H9 (cell line): ENCODE data around the gene ATG9B. TPM values are rescaled to one million over a fixed set of nuclear protein-coding genes. Genes with fewer than 3 reads are reported as not detected.

ENCODE experiments used
- DNase-seq: peaks from one replicate; pipeline ENCODE4 v3.0.0-alpha.2; 2017
- H2AFZ ChIP-seq: one replicate; pipeline ENCODE4 v1.6.1; 2013; ENCODE audit warnings: mild to moderate bottlenecking, low read length, control low read depth, moderate library complexity
- H2AK5ac ChIP-seq: 2 replicates; pipeline ENCODE4 v1.6.1; 2013; ENCODE audit warnings: low read length, control low read depth, mixed read lengths; ENCODE audit not compliant: insufficient read length
- H2BK120ac ChIP-seq: one replicate; pipeline ENCODE4 v1.6.1; 2013; ENCODE audit warnings: low read depth, mild to moderate bottlenecking, low read length, control low read depth, inconsistent platforms; ENCODE audit not compliant: poor library complexity, severe bottlenecking
- H2BK12ac ChIP-seq: 2 replicates; pipeline ENCODE4 v1.6.1; 2013; ENCODE audit warnings: low read length, control low read depth, mixed read lengths, low read depth; ENCODE audit not compliant: insufficient read length
- H2BK15ac ChIP-seq: 2 replicates; pipeline ENCODE4 v1.6.1; 2013; ENCODE audit warnings: low read depth, low read length, control low read depth
- H2BK20ac ChIP-seq: one replicate; pipeline ENCODE4 v1.6.1; 2013; ENCODE audit warnings: low read depth, mild to moderate bottlenecking, low read length, control low read depth, inconsistent platforms; ENCODE audit not compliant: poor library complexity, severe bottlenecking
- H2BK5ac ChIP-seq: 2 replicates; pipeline ENCODE4 v1.6.1; 2013; ENCODE audit warnings: low read length, control low read depth, mixed read lengths; ENCODE audit not compliant: insufficient read length
- H3K14ac ChIP-seq: 2 replicates; pipeline ENCODE4 v1.6.1; 2013; ENCODE audit warnings: low read length, control low read depth; ENCODE audit not compliant: insufficient read depth
- H3K18ac ChIP-seq: 2 replicates; pipeline ENCODE4 v1.6.1; 2013; ENCODE audit warnings: low read depth, mild to moderate bottlenecking, mixed read lengths, low read length, control low read depth; ENCODE audit not compliant: insufficient read length
- H3K23ac ChIP-seq: 2 replicates; pipeline ENCODE4 v1.6.1; 2013; ENCODE audit warnings: low read length, control low read depth, mixed read lengths, low read depth; ENCODE audit not compliant: insufficient read length
- H3K23me2 ChIP-seq: 2 replicates; pipeline ENCODE4 v1.6.1; 2013; ENCODE audit warnings: low read depth, mild to moderate bottlenecking, mixed read lengths, low read length, control low read depth; ENCODE audit not compliant: insufficient read length, poor library complexity, severe bottlenecking
- H3K27ac ChIP-seq: 2 replicates; pipeline ENCODE4 v1.5.1; 2013; ENCODE audit warnings: low read length, control low read depth, mixed read lengths, low read depth; ENCODE audit not compliant: insufficient read length
- H3K27me3 ChIP-seq: 2 replicates; pipeline ENCODE4 v1.6.1; 2013; ENCODE audit warnings: low read length, control low read depth, inconsistent platforms; ENCODE audit not compliant: insufficient read depth
- H3K4ac ChIP-seq: 2 replicates; pipeline ENCODE4 v1.6.1; 2013; ENCODE audit warnings: low read depth, mild to moderate bottlenecking, control low read depth, inconsistent platforms, low read length, moderate library complexity
- H3K4me1 ChIP-seq: 2 replicates; pipeline ENCODE4 v1.6.1; 2013; ENCODE audit warnings: low read length, control low read depth, inconsistent platforms; ENCODE audit not compliant: insufficient read depth
- H3K4me2 ChIP-seq: 2 replicates; pipeline ENCODE4 v1.6.1; 2013; ENCODE audit warnings: low read length, control low read depth, mixed read lengths; ENCODE audit not compliant: insufficient read length, insufficient read depth
- H3K56ac ChIP-seq: 2 replicates; pipeline ENCODE4 v1.6.1; 2013; ENCODE audit warnings: low read depth, mild to moderate bottlenecking, mixed read lengths, low read length, control low read depth; ENCODE audit not compliant: insufficient read length
- H3K79me1 ChIP-seq: 2 replicates; pipeline ENCODE4 v1.6.1; 2013; ENCODE audit warnings: low read depth, mild to moderate bottlenecking, moderate library complexity, low read length, control low read depth, inconsistent platforms; ENCODE audit not compliant: insufficient read depth, poor library complexity, severe bottlenecking
- H3K79me2 ChIP-seq: 2 replicates; pipeline ENCODE4 v1.6.1; 2013; ENCODE audit warnings: low read length, control low read depth, inconsistent platforms; ENCODE audit not compliant: insufficient read depth
- H3K9ac ChIP-seq: 2 replicates; pipeline ENCODE4 v1.6.1; 2013; ENCODE audit warnings: low read length, control low read depth, mixed read lengths; ENCODE audit not compliant: insufficient read length; ENCODE audit errors: extremely low read depth
- H3K9me3 ChIP-seq: one replicate; pipeline ENCODE4 v1.6.1; 2013; ENCODE audit warnings: low read depth, low read length, inconsistent platforms; ENCODE audit not compliant: control insufficient read depth
- H3T11ph ChIP-seq: one replicate; pipeline ENCODE4 v1.6.1; 2013; ENCODE audit warnings: mild to moderate bottlenecking, low read length, control low read depth, inconsistent platforms
- H4K20me1 ChIP-seq: one replicate; pipeline ENCODE4 v1.6.1; 2013; ENCODE audit not compliant: control insufficient read depth, insufficient read length, insufficient read depth
- H4K5ac ChIP-seq: 2 replicates; pipeline ENCODE4 v1.6.1; 2013; ENCODE audit warnings: low read depth, mild to moderate bottlenecking, mixed read lengths, low read length, control low read depth; ENCODE audit not compliant: insufficient read length
- H4K8ac ChIP-seq: replicated peaks from 2 replicates; pipeline ENCODE4 v1.6.1; 2013; ENCODE audit warnings: low read length, control low read depth, mixed read lengths, low read depth; ENCODE audit not compliant: insufficient read length
- H4K91ac ChIP-seq: 2 replicates; pipeline ENCODE4 v1.6.1; 2013; ENCODE audit warnings: low read depth, mild to moderate bottlenecking, moderate library complexity, mixed read lengths, low read length, control low read depth; ENCODE audit not compliant: insufficient read length
- H3K27ac Mint-ChIP-seq, 3 experiments: 2 replicates in 2 of 3; 3 replicates in 1 of 3; pipeline ENCODE4 v1.8.0; 2020 to 2021; ENCODE audit warnings: mixed read lengths in 3 of 3, mild to moderate bottlenecking in 1 of 3, moderate library complexity in 1 of 3
- H3K27me3 Mint-ChIP-seq: 2 replicates; pipeline ENCODE4 v1.8.0; 2021; ENCODE audit warnings: low read depth, mild to moderate bottlenecking, moderate library complexity, mixed read lengths
- H3K36me3 Mint-ChIP-seq, 3 experiments: 2 replicates in 2 of 3; 3 replicates in 1 of 3; pipeline ENCODE4 v1.8.0; 2020 to 2021; ENCODE audit warnings: low read depth in 3 of 3, mixed read lengths in 3 of 3; ENCODE audit not compliant: insufficient read depth in 1 of 3
- H3K4me1 Mint-ChIP-seq, 2 experiments: 2 replicates each; pipeline ENCODE4 v1.8.0; 2020; ENCODE audit warnings: mixed read lengths in 2 of 2
- H3K4me3 Mint-ChIP-seq, 2 experiments: 2 replicates in 1 of 2; 3 replicates in 1 of 2; pipeline ENCODE4 v1.8.0; 2020 to 2021; ENCODE audit warnings: mild to moderate bottlenecking in 2 of 2, mixed read lengths in 2 of 2, moderate library complexity in 1 of 2
- H3K9me3 Mint-ChIP-seq, 2 experiments: 2 replicates in 1 of 2; 3 replicates in 1 of 2; pipeline ENCODE4 v1.8.0; 2020; ENCODE audit warnings: mild to moderate bottlenecking in 2 of 2, mixed read lengths in 2 of 2, moderate library complexity in 1 of 2
- CTCF ChIP-seq: fragments of 200-600 bp; sonication (generic); conservative IDR thresholded peaks from 3 replicates; pipeline ENCODE4 v1.8.0; 2021; ENCODE audit warnings: antibody characterized with exemption, mild to moderate bottlenecking
- WGBS: extraction: QIAGEN DNeasy Blood & Tissue Kit; methylation state at CpG from one replicate; pipeline ENCODE4 v1.1.7; 2013; ENCODE audit warnings: missing lambda C conversion rate, low lambda C conversion rate, mixed read lengths; ENCODE audit not compliant: insufficient read length; ENCODE audit errors: extremely low coverage; 5-methylcytosine and 5-hydroxymethylcytosine counted together
- total RNA-seq: library from RNA; stranded (reverse); gene quantifications from 2 replicates; pipeline ENCODE4 v1.2.1, GENCODE V29; 2021

Gene ATG9B
- total RNA-seq, 1 experiment from 2014 or later: 1.5 TPM

DNA sequence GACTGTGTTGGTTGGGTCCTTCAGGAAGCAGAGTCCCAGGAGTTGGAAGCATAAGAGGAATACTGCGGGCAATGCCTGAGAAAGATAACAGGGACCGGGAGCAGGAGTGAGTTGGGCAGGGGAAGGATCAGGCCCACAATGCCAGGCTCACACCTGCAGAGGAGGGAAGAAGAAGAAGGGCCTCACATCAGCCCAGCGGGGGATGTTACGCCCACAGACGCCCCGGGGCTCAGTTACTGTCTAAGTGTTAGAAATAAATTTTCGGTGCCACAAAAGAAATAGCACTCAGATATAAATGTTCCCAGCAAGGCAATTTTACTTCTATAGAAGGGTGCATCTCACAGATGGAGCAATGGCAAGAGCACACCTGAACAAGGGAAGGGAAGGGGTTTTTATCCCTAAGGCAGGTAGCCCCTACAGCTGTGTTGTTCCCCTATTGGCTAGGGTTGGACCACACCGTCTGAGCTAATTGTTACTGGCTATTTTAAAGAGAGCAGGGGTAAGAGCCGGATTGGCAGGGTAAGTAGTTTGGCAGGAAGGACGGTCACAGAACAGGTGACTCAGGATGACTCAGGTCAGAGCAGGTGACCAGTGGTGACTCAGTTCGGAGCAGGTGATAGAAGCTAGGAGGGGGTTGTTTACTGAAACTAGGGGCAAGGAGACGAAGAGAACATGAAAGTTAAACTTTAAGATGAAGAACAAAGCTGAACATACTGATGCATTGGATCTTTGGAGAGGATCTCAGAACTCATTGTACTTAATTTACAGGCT is 33.7 kb downstream of the ATG9B start, which contains the start of gene NOS3:
Gene NOS3 (plus strand): TSS at position 602 of the 771 bp plus-strand sequence. CDS start 2,787 bp downstream, outside the sequence.
- H4K5ac ChIP-seq: no peak within 1 kb of the TSS
- no peak within 1 kb of the TSS for H4K91ac ChIP-seq
- TF ChIP-seq CTCF: no peak
- H3K4me1 ChIP-seq: no peaks in the 10 kb centered on the region; the same call in none of the 2 replicates
- no peak within 1 kb of the TSS for H3K56ac ChIP-seq
- H2BK15ac ChIP-seq: no peak within 1 kb of the TSS
- no peaks in the 10 kb centered on the region for H3K79me1 ChIP-seq
- no peaks in the 10 kb centered on the region for H3K23me2 ChIP-seq
- H4K20me1 ChIP-seq: no peaks in the 10 kb centered on the region
- no peak within 1 kb of the TSS for H3K18ac ChIP-seq
- H2BK5ac ChIP-seq: no peak within 1 kb of the TSS
- no peak within 1 kb of the TSS for H2AK5ac ChIP-seq
- H3K23ac ChIP-seq: no peak within 1 kb of the TSS
- H3K27ac ChIP-seq: no peak within 1 kb of the TSS
- WGBS: no CpG with 5 or more reads among the region's 12 CpGs
- Mint-ChIP-seq H3K4me1 (peaks cover 14 to 37% of the 10 kb centered on the region in 2 experiments), H3K9me3 (peaks cover 9 to 15% of the 10 kb centered on the region in 2 experiments), H3K27me3 (peaks cover 36% of the 10 kb centered on the region), H3K27ac (0 out of 7 replicates have a peak within 1 kb of the TSS, but pooled peaks of 1 of the 3 experiments have one; percentile 19), H3K36me3 (peaks cover 0 to 12% (median 5%) of the 10 kb centered on the region in 3 experiments; a peak in 4 of 7 replicates), H3K4me3 (no peak within 1 kb of the TSS)
- H3K4me2 ChIP-seq: no peak within 1 kb of the TSS
- no peak within 1 kb of the TSS for H2AFZ ChIP-seq
- no peak within 1 kb of the TSS for H2BK120ac ChIP-seq
- H3K9ac ChIP-seq: no peak within 1 kb of the TSS
- no peak within 1 kb of the TSS for H2BK12ac ChIP-seq
- H4K8ac ChIP-seq: no peak within 1 kb of the TSS
- no peak within 1 kb of the TSS for H3K14ac ChIP-seq
- H2BK20ac ChIP-seq: no peak within 1 kb of the TSS
- H3K9me3 ChIP-seq: no peaks in the 10 kb centered on the region
- no peak within 1 kb of the TSS for H3T11ph ChIP-seq
- no peak within 1 kb of the TSS for H3K4ac ChIP-seq
- no peaks in the 10 kb centered on the region for H3K79me2 ChIP-seq
- H3K27me3 ChIP-seq: no peaks in the 10 kb centered on the region; the same call in 1 of the 2 replicates
- peak; percentile 83 for DNase-seq
